ENCODE data around the gene LDLRAD4. TPM values are rescaled to one million over a fixed set of nuclear protein-coding genes. Genes with fewer than 3 reads are reported as not detected.

The LDLRAD4 gene
- total RNA-seq, 1 experiment from 2014 or later: not detected

- DNase-seq (ENCODE audit: low read depth): no peak
Measured at GRCh38 chr18:13201292-13201691, 17.3 kb upstream of the LDLRAD4 start.

DNA sequence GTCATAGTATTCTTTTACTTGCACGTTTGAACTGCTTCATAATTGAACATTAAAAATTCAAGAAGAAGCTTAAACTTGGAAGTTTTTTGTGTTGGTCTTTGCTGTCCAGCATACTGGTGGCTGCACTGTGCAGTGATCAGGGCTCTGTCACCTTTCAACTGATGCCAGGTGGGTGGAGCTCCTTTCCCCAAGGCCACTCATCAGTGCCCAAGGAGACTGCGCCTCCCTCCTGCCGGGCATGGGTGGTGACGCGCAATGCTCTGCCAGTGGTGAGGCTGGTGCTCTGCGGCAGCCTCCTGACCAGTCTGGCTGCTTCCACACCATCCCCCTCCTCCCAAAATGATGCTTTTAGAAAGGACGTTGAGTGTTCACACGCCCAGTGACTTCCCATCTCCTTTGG lies 16.0 kb upstream of the LDLRAD4 start:
- no peak for DNase-seq (ENCODE audit: low read depth)

- DNase-seq (ENCODE audit: low read depth): no peak
Measured at GRCh38 chr18:13206301-13206700, 12.3 kb upstream of the LDLRAD4 start.

DNA sequence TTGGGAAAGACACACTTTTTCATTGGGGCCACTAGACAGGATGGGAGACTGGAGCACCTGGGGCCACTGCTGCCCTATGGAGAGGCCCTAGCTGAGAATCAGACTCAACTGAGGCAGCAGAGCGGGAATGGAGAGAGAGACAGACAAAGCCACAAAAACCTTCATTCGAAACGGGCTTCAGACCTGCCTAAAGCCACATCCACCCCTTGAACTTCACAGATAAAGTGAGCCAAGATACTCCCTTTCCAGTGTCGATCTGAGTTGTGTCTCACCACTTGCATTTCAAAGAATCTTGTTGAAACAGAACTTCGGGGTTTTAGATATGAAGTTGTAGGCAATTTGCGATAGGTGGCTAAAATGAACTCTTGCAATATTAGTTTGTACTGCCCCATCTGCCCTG lies 11.3 kb upstream of the LDLRAD4 start:
- no peak for DNase-seq (ENCODE audit: low read depth)

- DNase-seq (ENCODE audit: low read depth): no peak
Measured at GRCh38 chr18:13211534-13211933, 7.0 kb upstream of the LDLRAD4 start.

DNA sequence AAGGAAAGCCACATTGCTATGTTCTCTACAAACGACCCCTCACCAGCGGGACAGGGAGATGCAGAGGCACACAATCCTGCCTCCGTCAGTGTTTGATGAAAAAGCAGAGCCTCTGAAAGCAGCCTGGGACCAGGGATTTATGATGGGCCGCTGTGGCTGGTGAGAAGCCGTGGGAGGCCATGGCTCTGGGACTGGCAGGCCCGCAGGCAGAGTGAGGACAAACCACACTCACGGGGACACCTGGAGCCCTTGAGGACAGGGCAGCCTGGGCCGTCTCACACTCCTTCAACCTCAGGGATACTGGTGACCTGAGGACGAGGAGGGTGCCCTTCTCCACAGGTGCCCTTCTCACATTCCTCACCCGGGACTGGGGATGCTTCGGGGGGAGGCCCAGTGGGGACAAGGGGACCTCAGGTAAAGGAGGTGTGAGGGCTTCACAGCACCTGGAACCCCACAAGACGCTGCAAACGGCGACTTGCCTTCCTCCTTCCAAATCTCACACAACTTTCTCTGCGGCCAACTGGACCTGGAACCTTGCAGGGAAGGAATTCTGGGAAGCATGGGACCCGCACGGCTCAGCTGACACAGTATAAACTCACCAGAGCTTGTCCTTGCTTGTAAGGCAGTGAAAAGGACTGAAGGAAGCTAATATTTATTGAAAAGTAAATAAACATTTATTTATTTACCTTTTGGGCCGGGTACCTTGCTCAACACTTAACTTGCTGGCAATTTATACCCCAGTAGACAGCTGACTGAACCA lies 5.3 kb upstream of the LDLRAD4 start:
- DNase-seq (ENCODE audit: low read depth): no peak

GRCh38 chr18:13214609-13215008 lies 4.0 kb upstream of the LDLRAD4 start:
- no peak for DNase-seq (ENCODE audit: low read depth)

- DNase-seq (ENCODE audit: low read depth): peak; percentile 23
Measured at GRCh38 chr18:13216092-13216582, 2.4 kb upstream of the LDLRAD4 start.

DNA sequence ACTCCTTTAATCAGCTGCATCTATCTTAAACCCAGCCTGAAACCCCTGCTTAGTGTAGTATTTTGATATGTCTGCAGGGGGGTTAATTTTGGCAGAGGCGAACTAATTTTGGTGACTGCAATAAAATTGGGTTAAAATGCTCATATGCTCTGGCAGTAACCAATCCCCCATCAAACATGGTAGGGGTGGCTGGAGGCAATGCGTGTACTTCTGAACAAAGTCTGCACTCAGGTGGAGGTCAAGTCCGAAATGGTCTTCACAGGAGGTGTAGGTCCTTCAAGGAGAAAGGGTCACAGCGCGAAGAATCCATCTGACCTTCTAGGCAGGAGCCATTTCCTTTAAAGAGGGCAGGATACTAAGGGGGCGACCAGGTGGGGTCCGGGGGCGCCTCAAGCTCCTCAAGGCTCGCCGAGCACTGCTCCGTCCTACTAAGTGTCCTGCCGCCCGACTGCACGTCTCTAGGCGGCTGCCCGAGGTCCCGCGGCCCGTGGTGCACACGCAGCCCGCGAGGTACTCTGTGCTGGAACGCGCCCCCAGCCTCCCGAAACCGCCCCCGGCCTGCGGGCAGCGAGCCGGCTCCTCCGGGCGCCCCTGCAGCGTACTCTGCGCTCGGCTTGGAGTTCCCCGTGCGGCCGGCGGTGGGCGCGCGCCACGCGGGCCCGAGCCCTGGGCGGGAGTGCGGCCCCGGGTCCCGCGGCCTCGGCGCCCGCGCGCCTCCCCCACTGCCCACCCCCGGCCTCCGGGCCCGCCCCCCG lies 1.7 kb upstream of the LDLRAD4 start:
- no peak for DNase-seq (ENCODE audit: low read depth)

- DNase-seq (ENCODE audit: low read depth): no peak
Measured at GRCh38 chr18:13217466-13217961, 1.0 kb upstream of the LDLRAD4 start.

DNA sequence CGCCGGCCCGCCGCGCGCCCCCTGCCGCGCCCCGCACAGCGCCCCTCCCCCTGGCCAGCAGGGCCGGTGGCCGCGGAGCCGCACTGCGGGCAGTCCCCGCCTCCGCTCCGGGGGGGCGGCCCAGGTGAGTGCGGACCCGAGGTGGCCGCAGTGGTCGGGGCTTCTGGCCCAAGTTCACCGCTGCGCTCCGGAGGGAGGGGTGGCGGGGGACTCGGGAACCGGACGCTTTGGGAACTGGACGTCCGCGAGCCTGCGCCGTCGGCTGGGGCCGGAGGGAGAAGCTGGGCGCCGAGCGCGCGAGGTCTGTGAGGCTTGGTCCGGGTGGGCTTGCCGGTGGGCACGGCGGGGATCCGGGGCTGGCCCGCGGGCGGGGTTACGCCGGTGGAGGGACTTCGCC lies 591 bp upstream of the LDLRAD4 start:
- DNase-seq (ENCODE audit: low read depth): no peak

DNA sequence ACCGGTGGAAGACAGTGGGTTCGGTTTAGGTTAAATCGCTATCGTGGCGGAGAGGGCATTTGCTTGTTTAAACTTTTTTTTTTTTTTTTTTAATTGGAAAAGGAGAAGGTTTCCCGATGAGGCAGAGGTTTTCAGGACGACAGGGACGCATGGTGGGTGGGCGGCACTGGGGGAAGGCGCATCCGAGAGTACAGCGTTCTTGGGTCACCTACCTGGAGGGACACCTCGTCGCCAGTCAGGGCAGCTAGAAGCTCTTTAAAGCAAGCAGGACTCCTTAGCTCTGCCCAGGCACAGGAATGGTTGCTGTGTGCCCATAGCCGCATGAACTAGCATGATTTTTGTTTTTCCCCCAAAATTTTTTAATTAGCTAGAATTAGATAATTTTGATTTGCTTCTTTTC lies 437 bp downstream of the LDLRAD4 start:
- DNase-seq (ENCODE audit: low read depth): no peak

- DNase-seq (ENCODE audit: low read depth): no peak
Measured at GRCh38 chr18:13219593-13220159, 1.1 kb downstream of the LDLRAD4 start.

- no peak for DNase-seq (ENCODE audit: low read depth)
Measured at GRCh38 chr18:13220361-13220991, 1.9 kb downstream of the LDLRAD4 start.

DNA sequence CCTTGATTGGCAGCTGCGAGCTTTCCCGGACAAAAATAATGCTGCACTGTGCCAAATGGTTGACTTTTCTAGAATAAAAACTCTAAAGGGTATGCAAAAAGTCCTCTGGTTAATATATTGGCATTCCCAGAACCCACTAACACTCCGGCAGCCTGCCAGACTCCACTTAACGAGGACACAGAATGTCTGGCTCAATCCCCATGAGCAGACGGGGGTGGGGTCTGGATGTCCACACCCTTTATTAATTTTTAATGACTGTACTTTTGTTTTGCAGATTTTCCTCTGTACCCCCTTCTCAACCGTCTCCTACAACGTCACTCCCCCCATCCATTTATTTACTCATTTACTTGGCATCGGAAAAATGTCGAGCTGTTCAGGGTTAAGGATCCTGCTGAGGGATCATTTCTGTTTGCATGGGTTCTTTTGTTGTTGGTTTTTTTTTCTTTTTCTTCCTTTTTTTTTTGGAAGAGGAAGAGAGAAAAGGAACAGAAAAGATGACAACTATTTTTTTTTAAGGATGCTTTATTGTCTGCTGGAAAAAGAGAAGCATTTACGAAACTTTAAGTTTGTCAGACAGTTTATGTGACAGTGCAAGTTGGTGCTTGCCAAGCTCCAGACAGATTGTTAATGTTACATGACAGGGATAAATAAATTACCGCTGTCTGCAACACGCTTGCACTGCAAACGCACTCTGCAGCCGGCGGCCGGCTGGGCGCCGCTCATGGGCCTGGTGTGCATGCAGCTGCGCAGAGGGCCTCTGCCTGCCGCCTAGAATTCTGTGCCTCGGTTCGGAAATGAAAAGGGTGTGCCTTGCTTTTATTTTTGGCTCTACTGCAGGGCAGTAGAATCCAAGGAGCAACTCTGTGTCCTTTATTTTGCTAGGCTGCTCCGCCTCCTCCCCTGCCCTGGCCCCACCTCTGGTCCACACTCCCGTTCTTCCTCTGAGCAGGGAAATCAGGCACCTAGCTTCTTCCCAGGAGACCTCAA lies 3.6 kb downstream of the LDLRAD4 start:
- DNase-seq (ENCODE audit: low read depth): no peak

DNA sequence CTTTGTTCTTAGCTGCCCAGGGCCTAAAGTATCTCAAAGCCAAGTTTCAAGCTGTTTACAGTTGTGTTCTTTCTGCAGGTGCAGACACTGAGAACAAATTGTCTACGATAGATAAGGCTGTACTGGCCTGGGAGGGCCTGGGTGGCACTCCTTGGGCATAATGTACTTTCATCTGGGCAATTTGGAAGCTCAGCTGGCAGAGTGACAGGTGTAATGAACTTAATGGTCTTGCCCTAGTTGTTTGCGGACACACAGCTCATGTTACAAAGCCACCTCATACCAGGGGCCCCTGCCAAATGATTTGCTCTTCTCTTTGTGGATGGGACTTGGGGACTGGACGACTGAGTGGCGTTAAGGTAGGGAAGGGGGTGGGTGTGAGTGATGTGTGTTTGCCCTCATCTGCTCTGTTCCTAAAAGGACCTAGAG lies 4.3 kb downstream of the LDLRAD4 start:
- no peak for DNase-seq (ENCODE audit: low read depth)

DNA sequence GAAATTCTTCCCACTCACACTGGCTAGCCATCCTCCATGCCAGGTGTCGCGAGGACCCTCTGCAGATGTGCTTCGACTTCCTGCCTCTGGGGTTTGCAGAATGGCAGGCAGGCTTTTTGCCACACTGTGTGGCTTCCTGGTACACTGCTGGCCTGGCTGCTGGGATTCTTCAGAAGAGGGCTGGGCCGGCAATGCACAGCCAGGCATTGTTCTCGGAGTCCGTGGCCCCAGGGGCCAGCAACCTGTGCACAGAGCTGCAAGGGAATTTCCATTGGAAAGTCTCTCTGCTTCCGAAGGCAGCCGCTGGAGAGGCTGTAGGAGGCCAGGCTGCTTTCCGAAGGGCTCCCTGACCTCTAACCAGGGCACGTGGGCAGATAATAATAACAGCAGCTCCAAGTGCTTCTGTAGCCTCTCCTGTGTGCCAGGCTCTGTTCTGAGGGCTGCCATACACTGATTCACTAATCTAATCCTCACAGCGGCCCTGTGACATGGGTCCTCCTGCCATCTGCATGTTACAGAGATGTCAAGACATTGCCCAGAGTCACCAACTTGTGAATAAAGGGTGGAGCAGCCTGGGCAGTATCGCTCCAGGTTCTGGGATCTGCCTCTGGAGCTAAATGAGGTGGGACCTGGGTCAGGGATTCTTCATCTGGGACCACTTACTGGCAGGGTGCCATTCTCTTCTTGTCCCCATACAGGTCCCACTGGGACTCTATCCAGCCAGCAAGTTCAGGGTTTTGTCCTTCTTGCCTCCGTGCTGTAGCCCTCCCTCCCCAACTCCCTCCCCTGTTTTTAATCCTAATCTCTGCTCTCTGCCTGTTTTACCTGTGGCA lies 5.0 kb downstream of the LDLRAD4 start:
- no peak for DNase-seq (ENCODE audit: low read depth)

DNA sequence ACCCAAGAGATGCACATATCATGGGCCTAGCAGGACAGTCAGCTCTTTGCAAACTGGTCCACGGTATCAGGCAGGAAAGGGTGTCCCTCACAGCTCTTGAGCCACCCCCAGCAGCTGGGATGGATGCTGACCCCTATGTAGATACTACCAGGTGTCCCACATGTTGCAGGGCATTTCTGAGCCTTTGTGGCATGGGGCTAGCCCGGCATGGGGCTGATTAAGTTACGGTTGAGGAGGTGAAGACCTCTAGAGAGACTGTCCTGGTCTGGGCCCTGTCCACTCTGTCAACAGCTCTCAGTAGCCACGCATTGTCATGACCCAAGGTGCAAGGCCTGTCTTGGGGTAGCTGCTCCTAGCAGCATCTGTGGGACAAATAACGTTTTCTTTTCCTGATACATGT lies 6.7 kb downstream of the LDLRAD4 start:
- DNase-seq (ENCODE audit: low read depth): no peak

GRCh38 chr18:13226533-13227144 lies 8.1 kb downstream of the LDLRAD4 start:
- no peak for DNase-seq (ENCODE audit: low read depth)
